HG02884 (cell line): ENCODE results near the gene MED8.
"Not testable (repeated sequence)": the region's sequence is repeated elsewhere in the genome, so short reads cannot be mapped to it uniquely, and the experiment has no call there.

Experiments used
- ATAC-seq: cut with Tn5 transposase; IDR thresholded peaks from one replicate; pipeline ENCODE4 v1.9.1; 2021; ENCODE audit warnings: mild to moderate bottlenecking, moderate library complexity; ENCODE audit not compliant: unreplicated experiment

The MED8 gene

GRCh38 chr1:43421976-43422750 is 32.6 kb upstream of the MED8 start:
- no peak for ATAC-seq

GRCh38 chr1:43421396-43421795 is 31.8 kb upstream of the MED8 start:
- ATAC-seq: no peak

GRCh38 chr1:43420874-43421273 is 31.3 kb upstream of the MED8 start:
- no peak for ATAC-seq

GRCh38 chr1:43419627-43420425 is 30.2 kb upstream of the MED8 start:
- no peak for ATAC-seq

- ATAC-seq: no peak
Observed at GRCh38 chr1:43418858-43419257, 29.3 kb upstream of the MED8 start.

GRCh38 chr1:43415901-43416300 is 26.3 kb upstream of the MED8 start:
- no peak for ATAC-seq

- ATAC-seq: no peak
Observed at GRCh38 chr1:43414634-43415223, 25.1 kb upstream of the MED8 start.

- not testable (repeated sequence) for ATAC-seq
Observed at GRCh38 chr1:43413426-43413825, 23.8 kb upstream of the MED8 start.

GRCh38 chr1:43410571-43410970 is 21.0 kb upstream of the MED8 start:
- ATAC-seq: no peak

GRCh38 chr1:43405876-43406234 is 16.3 kb upstream of the MED8 start:
- ATAC-seq: no peak

GRCh38 chr1:43405219-43405875 is 15.7 kb upstream of the MED8 start:
- no peak for ATAC-seq

- no peak for ATAC-seq
Observed at GRCh38 chr1:43404353-43404752, 14.8 kb upstream of the MED8 start.

GRCh38 chr1:43402089-43402865 is 12.7 kb upstream of the MED8 start:
- ATAC-seq: no peak

- not testable (repeated sequence) for ATAC-seq
Observed at GRCh38 chr1:43400441-43400840, 10.8 kb upstream of the MED8 start.

- no peak for ATAC-seq
Observed at GRCh38 chr1:43398227-43398626, 8.6 kb upstream of the MED8 start.

GRCh38 chr1:43396059-43396458 is 6.5 kb upstream of the MED8 start:
- no peak for ATAC-seq

GRCh38 chr1:43395523-43395922 is 5.9 kb upstream of the MED8 start:
- no peak for ATAC-seq

- ATAC-seq: no peak
Observed at GRCh38 chr1:43392702-43393101, 3.1 kb upstream of the MED8 start.

- ATAC-seq: no peak
Observed at GRCh38 chr1:43388613-43389012, 987 bp downstream of the MED8 start.

GRCh38 chr1:43387976-43388599 is 1.5 kb downstream of the MED8 start:
- ATAC-seq: no peak
